ENCODE results near the gene MINDY3. TPM values are rescaled to one million over a fixed set of nuclear protein-coding genes. Genes with fewer than 3 reads are reported as not detected.

The MINDY3 gene
- total and polyA plus RNA-seq, 2 experiments from 2014 or later: 14.5 to 20.4 TPM

DNA sequence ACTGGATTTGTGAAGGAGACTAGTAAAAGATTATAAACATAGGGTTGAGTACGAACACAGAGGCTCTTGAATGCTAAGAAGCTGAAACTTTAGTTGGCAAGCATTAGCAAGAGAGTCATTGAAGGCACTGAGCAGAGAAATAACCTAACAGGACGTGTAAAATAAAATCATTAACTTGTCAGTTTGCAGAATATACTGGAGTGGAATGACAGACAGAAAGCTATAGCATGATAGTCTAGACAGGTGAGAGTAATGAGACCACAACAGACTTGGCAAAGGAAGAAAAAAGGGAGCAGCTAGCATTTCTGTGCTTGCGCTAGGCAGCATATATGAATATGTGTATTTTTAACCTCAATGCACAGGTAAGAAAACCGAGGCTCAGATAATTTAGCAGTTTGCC, 30.8 kb downstream of the MINDY3 start:
- TF ChIP-seq, protein P1, sequence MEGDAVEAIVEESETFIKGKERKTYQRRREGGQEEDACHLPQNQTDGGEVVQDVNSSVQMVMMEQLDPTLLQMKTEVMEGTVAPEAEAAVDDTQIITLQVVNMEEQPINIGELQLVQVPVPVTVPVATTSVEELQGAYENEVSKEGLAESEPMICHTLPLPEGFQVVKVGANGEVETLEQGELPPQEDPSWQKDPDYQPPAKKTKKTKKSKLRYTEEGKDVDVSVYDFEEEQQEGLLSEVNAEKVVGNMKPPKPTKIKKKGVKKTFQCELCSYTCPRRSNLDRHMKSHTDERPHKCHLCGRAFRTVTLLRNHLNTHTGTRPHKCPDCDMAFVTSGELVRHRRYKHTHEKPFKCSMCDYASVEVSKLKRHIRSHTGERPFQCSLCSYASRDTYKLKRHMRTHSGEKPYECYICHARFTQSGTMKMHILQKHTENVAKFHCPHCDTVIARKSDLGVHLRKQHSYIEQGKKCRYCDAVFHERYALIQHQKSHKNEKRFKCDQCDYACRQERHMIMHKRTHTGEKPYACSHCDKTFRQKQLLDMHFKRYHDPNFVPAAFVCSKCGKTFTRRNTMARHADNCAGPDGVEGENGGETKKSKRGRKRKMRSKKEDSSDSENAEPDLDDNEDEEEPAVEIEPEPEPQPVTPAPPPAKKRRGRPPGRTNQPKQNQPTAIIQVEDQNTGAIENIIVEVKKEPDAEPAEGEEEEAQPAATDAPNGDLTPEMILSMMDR (IDR thresholded peaks at IDR 0.05; ENCODE audit: low read depth, low read length): no peak
- no peak for DNase-seq (ENCODE audit: low read depth in 1 of 2, low spot score in 1 of 2)
- Histone ChIP-seq H3K36me3 (peaks cover 5% of the 10 kb centered on the region), H3K27me3 (no peaks in the 10 kb centered on the region), H3K9me3 (ENCODE audit: low read depth) (no peaks in the 10 kb centered on the region), H3K4me3 (no peak overlapping the region), H3K27ac (no peak overlapping the region), H3K4me1 (ENCODE audit: low read depth) (no peaks in the 10 kb centered on the region)

DNA sequence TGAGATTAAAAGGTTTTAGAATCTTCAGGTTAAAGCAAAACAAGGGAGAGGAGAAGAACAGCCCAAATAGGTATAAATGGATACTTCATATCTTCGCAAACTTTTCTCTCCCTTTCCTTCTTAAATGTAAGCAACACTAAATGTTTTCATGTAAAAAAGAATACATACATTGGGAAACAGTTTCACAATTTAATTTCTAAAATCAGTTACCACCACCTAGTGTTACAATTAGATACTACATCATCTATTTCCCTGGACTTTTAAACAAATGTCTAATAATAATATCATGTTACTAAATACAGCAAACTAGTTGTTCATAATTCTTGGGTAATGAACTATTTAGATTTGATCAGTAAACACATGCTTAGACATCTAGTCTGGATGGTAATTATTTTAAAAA, 35.8 kb downstream of the MINDY3 start:
- Histone ChIP-seq H3K4me3 (no peak overlapping the region), H3K9me3 (ENCODE audit: low read depth) (no peaks in the 10 kb centered on the region), H3K4me1 (ENCODE audit: low read depth) (no peaks in the 10 kb centered on the region), H3K27ac (no peak overlapping the region), H3K36me3 (peaks cover 9% of the 10 kb centered on the region), H3K27me3 (no peaks in the 10 kb centered on the region)
- TF ChIP-seq, protein P1 (IDR thresholded peaks at IDR 0.05; ENCODE audit: low read depth, low read length): peak; percentile 50
- DNase-seq (ENCODE audit: low read depth in 1 of 2, low spot score in 1 of 2): peak in 1 of 2 donors; percentile 54

DNA sequence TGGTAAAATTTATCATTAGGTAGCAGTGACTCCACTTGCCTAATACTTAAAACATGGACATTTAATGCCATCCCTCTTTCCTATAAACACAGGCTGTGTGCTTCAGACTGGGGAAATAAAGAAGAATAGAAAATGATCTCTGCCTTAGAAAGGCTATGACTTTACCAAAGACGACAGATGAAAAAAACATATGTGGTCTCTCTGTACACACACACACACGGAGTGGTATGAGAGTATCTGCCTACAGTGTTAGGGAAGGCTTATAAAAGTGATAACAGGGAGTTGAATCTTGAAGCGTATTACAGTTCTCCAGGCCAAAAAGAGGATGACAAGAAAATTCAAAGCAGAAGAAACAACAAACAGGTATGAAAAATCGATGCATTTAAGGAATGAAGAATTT, 38.2 kb downstream of the MINDY3 start:
- Histone ChIP-seq H3K4me1 (ENCODE audit: low read depth) (peaks cover 8% of the 10 kb centered on the region), H3K27ac (no peak overlapping the region), H3K9me3 (ENCODE audit: low read depth) (no peaks in the 10 kb centered on the region), H3K4me3 (no peak overlapping the region), H3K36me3 (peaks cover 9% of the 10 kb centered on the region), H3K27me3 (no peaks in the 10 kb centered on the region)
- DNase-seq (ENCODE audit: low read depth in 1 of 2, low spot score in 1 of 2): no peak
- TF ChIP-seq, protein P1 (IDR thresholded peaks at IDR 0.05; ENCODE audit: low read depth, low read length): no peak

DNA sequence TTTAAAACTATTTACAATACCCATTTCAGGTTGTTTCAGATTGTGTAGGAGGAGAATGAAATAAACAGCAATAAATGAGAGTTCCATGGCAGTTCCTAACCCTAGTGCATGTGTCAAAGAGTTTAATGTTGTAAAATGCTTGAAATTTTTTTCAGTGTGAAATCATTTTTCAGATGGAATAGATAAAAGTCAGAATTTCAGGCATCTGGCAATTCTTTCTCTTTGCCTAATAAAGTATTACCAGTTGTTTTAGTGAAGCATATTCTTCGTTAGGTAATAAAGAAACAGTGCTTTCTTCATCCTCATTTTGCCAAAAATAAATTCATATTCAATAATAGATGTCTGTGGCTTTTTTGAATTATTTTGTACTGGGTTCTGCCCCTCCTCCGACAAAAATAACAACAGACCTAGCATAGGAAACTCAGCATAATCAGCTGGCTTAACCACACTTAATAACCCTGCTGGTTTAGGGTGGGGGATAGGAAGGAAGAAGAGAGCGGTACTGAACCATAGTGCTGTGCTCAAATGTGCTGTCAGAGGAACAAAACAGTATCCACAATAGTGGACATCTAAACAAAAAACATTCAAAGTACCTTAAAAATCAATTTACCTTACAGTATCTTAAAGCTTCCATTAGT, 39.1 kb downstream of the MINDY3 start:
- H3K4me1 ChIP-seq (ENCODE audit: low read depth): peaks cover 13% of the 10 kb centered on the region
- H3K4me3 ChIP-seq: no peak overlapping the region
- no peak for DNase-seq (ENCODE audit: low read depth in 1 of 2, low spot score in 1 of 2)
- H3K27ac ChIP-seq: no peak overlapping the region
- H3K27me3 ChIP-seq: no peaks in the 10 kb centered on the region
- TF ChIP-seq, protein P1 (IDR thresholded peaks at IDR 0.05; ENCODE audit: low read depth, low read length): no peak
- H3K36me3 ChIP-seq: peaks cover 9% of the 10 kb centered on the region
- H3K9me3 ChIP-seq (ENCODE audit: low read depth): no peaks in the 10 kb centered on the region

DNA sequence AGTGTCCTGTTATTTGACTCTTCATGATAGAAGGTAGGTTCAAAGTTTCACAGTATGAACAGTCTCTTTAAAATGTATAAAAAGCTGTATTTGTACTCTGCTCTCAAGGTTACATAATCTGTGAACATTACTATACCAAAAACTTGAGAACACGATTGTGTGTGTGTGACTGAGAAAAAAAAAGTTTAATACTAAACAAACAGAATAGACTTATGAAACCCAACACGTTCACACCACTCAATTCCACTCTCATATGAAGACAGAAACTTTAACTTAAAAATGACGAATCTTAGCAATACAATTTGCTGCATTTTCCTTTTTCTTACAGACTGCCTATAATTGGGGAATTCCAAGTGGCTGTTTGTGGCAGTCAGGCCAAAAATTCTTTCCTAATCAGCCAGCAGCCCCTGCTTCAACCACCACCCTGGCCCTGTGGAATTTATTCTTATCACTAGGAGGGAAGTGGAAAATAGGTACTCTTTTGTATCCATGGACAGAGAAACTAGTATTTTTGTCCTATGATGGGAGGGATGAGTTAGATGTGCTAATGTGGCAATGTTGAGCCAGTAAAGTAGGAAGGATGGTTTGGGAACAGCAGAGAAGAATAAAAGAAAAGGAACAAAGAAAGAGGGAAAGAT, 42.8 kb downstream of the MINDY3 start:
- Histone ChIP-seq H3K27me3 (no peaks in the 10 kb centered on the region), H3K27ac (peak overlapping the region; percentile 70), H3K36me3 (peaks cover 2% of the 10 kb centered on the region), H3K9me3 (ENCODE audit: low read depth) (no peaks in the 10 kb centered on the region), H3K4me3 (no peak overlapping the region), H3K4me1 (ENCODE audit: low read depth) (peaks cover 13% of the 10 kb centered on the region)
- DNase-seq (ENCODE audit: low read depth in 1 of 2, low spot score in 1 of 2): peak; percentile 53 to 62
- TF ChIP-seq, protein P1 (IDR thresholded peaks at IDR 0.05; ENCODE audit: low read depth, low read length): no peak

All from cardiac muscle cell (in vitro differentiated cells and primary cell).